HG03280 (cell line): ENCODE results near the gene SVIL.
"Not testable (repeated sequence)": the region's sequence is repeated elsewhere in the genome, so short reads cannot be mapped to it uniquely, and the experiment has no call there.

Source experiments
- ATAC-seq: cut with Tn5 transposase; IDR thresholded peaks from one replicate; pipeline ENCODE4 v1.9.1; 2021; ENCODE audit warnings: mild to moderate bottlenecking, moderate library complexity; ENCODE audit not compliant: unreplicated experiment

Gene SVIL

GRCh38 chr10:29649561-29650551, 15.1 kb upstream of the SVIL start:
- no peak for ATAC-seq

GRCh38 chr10:29648983-29649268, 14.2 kb upstream of the SVIL start:
- no peak for ATAC-seq

GRCh38 chr10:29648114-29648982, 13.6 kb upstream of the SVIL start:
- ATAC-seq, result no peak

- no peak for ATAC-seq
These were observed 12.7 kb upstream of the SVIL start for GRCh38 chr10:29647478-29647877.

- no peak for ATAC-seq
These were observed 12.2 kb upstream of the SVIL start for GRCh38 chr10:29646960-29647461.

- no peak for ATAC-seq
These were observed 11.6 kb upstream of the SVIL start for GRCh38 chr10:29646238-29646902.

GRCh38 chr10:29643771-29644501, 9.2 kb upstream of the SVIL start:
- ATAC-seq, result no peak

GRCh38 chr10:29642990-29643389, 8.2 kb upstream of the SVIL start:
- no peak for ATAC-seq

- ATAC-seq, result no peak
These were observed 2.8 kb upstream of the SVIL start for GRCh38 chr10:29637537-29637936.

- ATAC-seq, result no peak
These were observed 1.4 kb upstream of the SVIL start for GRCh38 chr10:29636178-29636577.

- no peak for ATAC-seq
These were observed 957 bp upstream of the SVIL start for GRCh38 chr10:29635711-29636144.

- ATAC-seq, result no peak
These were observed 666 bp downstream of the SVIL start for GRCh38 chr10:29634105-29634504.

- no peak for ATAC-seq
These were observed 3.8 kb downstream of the SVIL start for GRCh38 chr10:29631049-29631339.

GRCh38 chr10:29630205-29631048, 4.3 kb downstream of the SVIL start:
- no peak for ATAC-seq

- no peak for ATAC-seq
These were observed 5.8 kb downstream of the SVIL start for GRCh38 chr10:29628912-29629526.

- no peak for ATAC-seq
These were observed 6.5 kb downstream of the SVIL start for GRCh38 chr10:29628311-29628710.

- ATAC-seq, result no peak
These were observed 7.3 kb downstream of the SVIL start for GRCh38 chr10:29627201-29628132.

- ATAC-seq, result not testable (repeated sequence)
These were observed 10.4 kb downstream of the SVIL start for GRCh38 chr10:29624357-29624756.
